Right ventricle myocardium superior (tissue), 1 donor: ENCODE results near the gene TSC22D1. TPM values are rescaled to one million over a fixed set of nuclear protein-coding genes. Genes with fewer than 3 reads are reported as not detected.

Experiments used
- ATAC-seq: fragments of 200-7000 bp; cut with Tn5 transposase; one replicate; pipeline ENCODE4 v1.9.1; 2020; ENCODE audit warnings: mild to moderate bottlenecking; ENCODE audit not compliant: poor library complexity
- DNase-seq: peaks from one replicate; pipeline ENCODE4 v3.0.0-alpha.2; 2020
- intact Hi-C: fragments of 100-400 bp; cut with DNase I; formaldehyde crosslinking; loops from one replicate; pipeline ENCODE4 v1.11.2; 2022
- total RNA-seq: library from RNA; stranded (reverse); fragmentation: NEBNext Ultra II Directional; extraction: Animal tissue kit (Norgen Biotek cat#: 25700); gene quantifications from one replicate; pipeline ENCODE4 v1.2.1, GENCODE V29; 2021
- donor health status: DM: no; HTN: yes; CAD: no; lungs with severe emphysema.

Gene TSC22D1
- total RNA-seq, 1 donor from 2014 or later, result 223 TPM

GRCh38 chr13:44382635-44383145 is 193.4 kb downstream of the TSC22D1 start:
- intact Hi-C loops, result no loop called here
- ATAC-seq, result peak; percentile 66
- DNase-seq, result no peak

Other genes starting within 250 kb of the TSC22D1 start
- 12.4 TPM for gene SERP2, start 202.5 kb downstream of the TSC22D1 start, total RNA-seq